ENCODE measurements around the gene ADAM19. TPM values are rescaled to one million over a fixed set of nuclear protein-coding genes. Genes with fewer than 3 reads are reported as not detected.

The ADAM19 gene
- total RNA-seq, 2 experiments from 2014 or later = 118 to 127 TPM

DNA sequence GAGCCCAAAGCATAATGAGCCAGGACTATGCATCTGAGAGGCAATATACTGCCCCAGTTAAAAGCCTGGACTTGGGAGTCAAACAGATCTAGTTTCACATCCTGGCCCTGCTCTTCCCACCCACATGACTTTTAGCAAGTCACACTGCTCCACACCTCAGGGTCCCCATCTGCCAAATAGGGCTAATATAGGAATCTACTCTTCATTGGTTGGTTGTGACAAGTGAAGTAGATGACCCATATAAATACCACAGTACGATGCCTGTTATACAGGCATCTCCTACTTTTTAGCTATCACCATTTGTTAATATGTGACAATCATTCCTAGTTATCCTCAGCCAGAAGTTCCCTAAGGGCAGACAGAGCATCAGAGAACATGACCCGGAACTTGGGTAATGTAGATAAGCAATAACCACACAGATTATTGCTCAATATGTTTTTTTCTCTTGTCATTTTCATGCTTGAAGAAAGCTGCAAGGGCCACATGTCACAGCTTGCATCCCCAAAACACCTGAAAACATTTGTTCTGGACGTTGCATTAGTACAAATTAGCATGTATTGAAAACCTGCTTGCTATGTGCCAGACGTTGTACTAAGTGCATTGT is 20.4 kb downstream of the ADAM19 start:
- Mint-ChIP-seq H3K36me3 (ENCODE audit: low read depth) (peaks cover 68% of the 10 kb centered on the region), H3K4me1 (peaks cover 79% of the 10 kb centered on the region), H3K9me3 (peaks cover 5% of the 10 kb centered on the region), H3K27ac (no peak overlapping the region), H3K27me3 (no peaks in the 10 kb centered on the region), H3K4me3 (no peak overlapping the region)
- POLR2A ChIA-PET = interaction anchor here (0.6 kb wide), 1 partner anchor 10 kb away, joined by 3 read pairs; no protein-coding TSS in a partner anchor
- CTCF ChIA-PET = interaction anchor here (0.7 to 2.1 kb wide), 4 partner anchors 9 to 189 kb away, joined by 3 to 9 read pairs (median 6); partner anchors contain the start of gene LSM11
- no peak for DNase-seq

DNA sequence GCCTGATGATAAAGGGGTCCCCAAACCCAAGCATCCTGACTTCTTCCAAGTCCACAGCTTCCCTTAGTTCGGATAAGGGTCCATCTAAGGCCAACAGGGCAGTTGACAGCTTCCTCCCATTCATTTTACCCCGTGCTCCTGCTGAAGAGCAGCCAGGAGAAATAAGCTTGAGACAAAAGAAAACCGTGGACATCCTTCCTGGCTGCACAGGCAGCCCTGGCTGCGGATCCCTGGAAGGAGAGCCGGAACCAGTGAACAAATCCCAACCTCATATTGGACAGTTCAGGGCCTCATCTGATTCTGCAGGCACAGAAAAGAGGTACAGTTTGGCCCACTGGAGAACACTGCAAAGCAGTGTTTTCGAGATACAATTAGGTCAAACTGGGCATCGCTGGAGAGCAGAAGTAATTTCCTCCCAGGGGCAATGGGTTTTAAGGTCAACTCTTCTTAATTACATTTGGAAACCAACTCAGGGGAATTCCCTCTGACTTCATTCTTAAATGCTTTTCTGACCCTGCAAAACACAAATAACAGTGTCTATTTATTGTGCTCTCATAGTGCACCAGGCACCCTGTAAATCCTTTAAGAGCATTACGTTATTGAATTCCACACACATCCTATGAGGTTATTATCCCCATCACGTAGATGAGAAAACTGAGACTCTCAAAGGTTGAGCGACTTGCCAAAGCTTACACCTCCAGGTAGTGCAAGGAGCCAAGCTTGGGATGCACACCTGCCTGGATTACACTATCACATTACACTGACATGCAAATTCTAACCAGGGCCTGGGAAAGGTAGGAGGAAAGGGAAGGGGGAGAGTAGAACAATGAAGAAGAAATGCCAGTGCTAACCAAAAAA is 21.2 kb downstream of the ADAM19 start:
- Mint-ChIP-seq H3K27me3 (no peaks in the 10 kb centered on the region), H3K4me1 (peaks cover 83% of the 10 kb centered on the region), H3K9me3 (peaks cover 5% of the 10 kb centered on the region), H3K27ac (no peak overlapping the region), H3K36me3 (ENCODE audit: low read depth) (peaks cover 71% of the 10 kb centered on the region), H3K4me3 (no peak overlapping the region)
- DNase-seq = no peak
- POLR2A ChIA-PET = no interaction called here
- CTCF ChIA-PET = interaction anchor here (0.6 to 2.1 kb wide), 4 partner anchors 8 to 189 kb away, joined by 3 to 9 read pairs (median 6); partner anchors contain the start of gene LSM11

DNA sequence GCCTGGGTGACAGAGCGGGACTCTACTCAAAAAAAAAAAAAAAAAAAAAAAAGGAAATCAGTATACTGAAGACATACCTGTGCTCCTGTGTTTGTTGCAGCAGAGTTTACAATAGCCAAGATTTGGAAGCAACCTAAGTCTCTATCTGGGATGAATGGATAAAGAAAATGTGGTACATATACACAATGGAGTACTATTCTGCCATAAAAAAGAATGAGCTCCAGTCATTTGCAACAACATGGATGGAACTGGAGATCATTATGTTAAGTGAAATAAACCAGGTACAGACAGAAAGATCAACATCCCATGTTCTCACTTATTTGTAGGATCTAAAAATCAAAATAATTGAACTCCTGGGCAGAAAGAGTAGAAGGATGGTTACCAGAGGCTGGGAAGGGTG is 22.9 kb downstream of the ADAM19 start:
- H3K27me3 Mint-ChIP-seq = no peaks in the 10 kb centered on the region
- peaks cover 7% of the 10 kb centered on the region for H3K9me3 Mint-ChIP-seq
- H3K36me3 Mint-ChIP-seq (ENCODE audit: low read depth) = peaks cover 73% of the 10 kb centered on the region
- CTCF ChIA-PET = no interaction called here
- H3K4me1 Mint-ChIP-seq = peaks cover 84% of the 10 kb centered on the region
- H3K27ac Mint-ChIP-seq = no peak overlapping the region
- no peak for DNase-seq
- no peak overlapping the region for H3K4me3 Mint-ChIP-seq
- POLR2A ChIA-PET = no interaction called here

DNA sequence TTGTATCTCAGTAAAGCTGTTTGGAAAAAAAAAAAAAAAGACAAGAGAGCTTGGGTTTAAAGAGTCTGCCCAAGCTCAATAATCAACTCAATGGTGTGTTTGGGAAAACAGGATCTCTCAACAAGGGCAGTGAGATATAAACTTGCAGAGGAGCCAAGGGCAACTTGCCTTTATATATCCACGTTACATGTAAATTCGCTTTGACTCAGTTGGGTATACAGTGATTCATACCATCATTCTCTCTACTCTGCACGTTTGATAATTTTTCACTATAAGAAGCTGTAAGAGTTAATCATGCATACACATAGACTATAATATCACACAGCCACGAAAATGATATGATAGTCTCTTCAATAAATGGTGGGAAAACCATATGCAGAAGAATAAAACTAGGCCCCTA is 24.9 kb downstream of the ADAM19 start:
- Mint-ChIP-seq H3K36me3 (ENCODE audit: low read depth) (peaks cover 77% of the 10 kb centered on the region), H3K9me3 (peaks cover 5% of the 10 kb centered on the region), H3K4me3 (no peak overlapping the region), H3K27me3 (no peaks in the 10 kb centered on the region), H3K27ac (no peak overlapping the region), H3K4me1 (peaks cover 87% of the 10 kb centered on the region)
- DNase-seq = no peak
- ChIA-PET POLR2A (no interaction called here), CTCF (interaction anchor here (0.6 to 1.5 kb wide), 4 partner anchors 18 to 192 kb away, joined by 3 to 10 read pairs (median 5); no protein-coding TSS in a partner anchor)

GRCh38 chr5:157549954-157550549 is 25.5 kb downstream of the ADAM19 start:
- POLR2A ChIA-PET = no interaction called here
- peak overlapping the region; percentile 85 for H3K27ac Mint-ChIP-seq
- peaks cover 87% of the 10 kb centered on the region for H3K4me1 Mint-ChIP-seq
- peaks cover 5% of the 10 kb centered on the region for H3K9me3 Mint-ChIP-seq
- H3K27me3 Mint-ChIP-seq = no peaks in the 10 kb centered on the region
- peaks cover 78% of the 10 kb centered on the region for H3K36me3 Mint-ChIP-seq (ENCODE audit: low read depth)
- H3K4me3 Mint-ChIP-seq = peak overlapping the region; percentile 18
- CTCF ChIA-PET = interaction anchor here (0.6 to 1.5 kb wide), 3 partner anchors 19 to 193 kb away, joined by 3 to 10 read pairs (median 6); no protein-coding TSS in a partner anchor
- no peak for DNase-seq

GRCh38 chr5:157549283-157549629 is 26.3 kb downstream of the ADAM19 start:
- DNase-seq = no peak
- ChIA-PET POLR2A (no interaction called here), CTCF (no interaction called here)
- H3K4me1 Mint-ChIP-seq = peaks cover 87% of the 10 kb centered on the region
- peak overlapping the region; percentile 85 for H3K27ac Mint-ChIP-seq
- peaks cover 79% of the 10 kb centered on the region for H3K36me3 Mint-ChIP-seq (ENCODE audit: low read depth)
- H3K27me3 Mint-ChIP-seq = no peaks in the 10 kb centered on the region
- H3K9me3 Mint-ChIP-seq = peaks cover 5% of the 10 kb centered on the region
- H3K4me3 Mint-ChIP-seq = peak overlapping the region; percentile 18

- DNase-seq = no peak
- Mint-ChIP-seq H3K4me3 (peak overlapping the region; percentile 34), H3K9me3 (peaks cover 5% of the 10 kb centered on the region), H3K36me3 (ENCODE audit: low read depth) (peaks cover 82% of the 10 kb centered on the region), H3K4me1 (peaks cover 89% of the 10 kb centered on the region), H3K27ac (peak overlapping the region; percentile 85), H3K27me3 (no peaks in the 10 kb centered on the region)
- CTCF ChIA-PET = no interaction called here
- POLR2A ChIA-PET = no interaction called here
These were observed 26.9 kb downstream of the ADAM19 start for GRCh38 chr5:157548513-157549282.

DNA sequence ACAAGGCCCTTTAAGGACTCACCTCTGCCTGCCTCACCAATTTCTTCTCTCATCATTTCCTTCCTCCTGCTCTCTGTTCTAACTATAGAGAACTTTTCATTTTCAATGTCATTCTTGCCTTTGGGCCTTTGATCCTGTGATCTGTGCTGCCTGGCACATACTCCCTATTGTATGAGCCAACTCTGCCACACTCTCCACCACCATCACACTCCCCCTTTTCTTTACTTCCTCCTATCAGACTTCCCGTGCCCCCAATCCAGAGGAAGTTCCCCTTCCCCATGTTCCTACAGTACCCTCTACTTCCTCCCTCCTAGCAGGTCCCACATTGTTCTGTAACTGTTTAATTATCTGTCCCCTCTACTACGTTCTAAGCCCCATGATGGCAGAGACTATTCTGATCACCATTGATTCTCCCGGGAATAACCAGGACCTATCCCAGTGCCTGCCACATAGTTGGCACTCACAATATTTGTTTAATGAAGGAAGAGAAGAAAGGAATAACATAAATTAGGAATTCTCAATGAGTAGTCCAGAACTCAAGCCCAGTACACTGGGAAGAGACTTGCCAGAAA is 27.5 kb downstream of the ADAM19 start:
- H3K4me1 Mint-ChIP-seq = peaks cover 96% of the 10 kb centered on the region
- ChIA-PET CTCF (interaction anchor here (1.2 to 1.9 kb wide), 2 partner anchors 10 to 195 kb away, joined by 3 to 5 read pairs; no protein-coding TSS in a partner anchor), POLR2A (no interaction called here)
- H3K27me3 Mint-ChIP-seq = no peaks in the 10 kb centered on the region
- H3K4me3 Mint-ChIP-seq = peak overlapping the region; percentile 21
- peaks cover 88% of the 10 kb centered on the region for H3K36me3 Mint-ChIP-seq (ENCODE audit: low read depth)
- H3K9me3 Mint-ChIP-seq = peaks cover 5% of the 10 kb centered on the region
- H3K27ac Mint-ChIP-seq = peak overlapping the region; percentile 85
- DNase-seq = no peak

DNA sequence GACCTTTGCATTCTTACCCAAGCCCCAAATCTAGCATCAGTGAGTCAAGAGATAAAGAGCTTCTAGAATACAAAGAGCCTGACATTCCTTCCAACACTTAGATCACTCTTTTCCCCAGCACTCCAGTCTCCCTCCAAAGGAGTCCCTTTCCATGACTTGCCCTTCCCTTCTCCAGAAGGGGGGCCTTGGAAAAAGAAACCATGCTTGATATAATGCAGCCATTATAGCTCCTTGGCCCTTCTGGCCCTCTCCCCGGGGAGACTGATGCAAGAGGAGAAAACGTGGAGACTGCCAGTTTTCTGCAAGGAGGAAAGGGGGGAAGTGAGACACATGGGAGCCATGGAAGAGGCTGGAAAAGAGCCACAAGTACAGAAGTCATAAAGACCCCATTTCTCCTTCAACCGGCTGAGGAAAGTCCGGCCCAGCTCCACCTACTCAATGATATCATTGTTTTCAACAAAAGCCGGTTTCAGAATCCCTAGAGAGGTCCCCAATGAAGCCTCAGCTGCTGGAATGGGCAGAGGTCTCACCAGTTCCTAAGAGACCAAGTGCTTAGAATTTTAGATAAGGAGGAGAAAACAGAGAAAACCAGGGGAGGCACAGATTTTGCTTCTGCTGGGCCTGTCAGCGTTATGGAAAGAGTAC is 29.0 kb downstream of the ADAM19 start:
- Mint-ChIP-seq H3K27ac (peak overlapping the region; percentile 84), H3K4me3 (no peak overlapping the region), H3K4me1 (peaks cover 99% of the 10 kb centered on the region), H3K27me3 (no peaks in the 10 kb centered on the region), H3K9me3 (peaks cover 1% of the 10 kb centered on the region), H3K36me3 (ENCODE audit: low read depth) (peaks cover 75% of the 10 kb centered on the region)
- POLR2A ChIA-PET = no interaction called here
- no peak for DNase-seq
- CTCF ChIA-PET = interaction anchor here (0.9 to 1.9 kb wide), 5 partner anchors 9 to 196 kb away, joined by 3 to 8 read pairs (median 5); no protein-coding TSS in a partner anchor

DNA sequence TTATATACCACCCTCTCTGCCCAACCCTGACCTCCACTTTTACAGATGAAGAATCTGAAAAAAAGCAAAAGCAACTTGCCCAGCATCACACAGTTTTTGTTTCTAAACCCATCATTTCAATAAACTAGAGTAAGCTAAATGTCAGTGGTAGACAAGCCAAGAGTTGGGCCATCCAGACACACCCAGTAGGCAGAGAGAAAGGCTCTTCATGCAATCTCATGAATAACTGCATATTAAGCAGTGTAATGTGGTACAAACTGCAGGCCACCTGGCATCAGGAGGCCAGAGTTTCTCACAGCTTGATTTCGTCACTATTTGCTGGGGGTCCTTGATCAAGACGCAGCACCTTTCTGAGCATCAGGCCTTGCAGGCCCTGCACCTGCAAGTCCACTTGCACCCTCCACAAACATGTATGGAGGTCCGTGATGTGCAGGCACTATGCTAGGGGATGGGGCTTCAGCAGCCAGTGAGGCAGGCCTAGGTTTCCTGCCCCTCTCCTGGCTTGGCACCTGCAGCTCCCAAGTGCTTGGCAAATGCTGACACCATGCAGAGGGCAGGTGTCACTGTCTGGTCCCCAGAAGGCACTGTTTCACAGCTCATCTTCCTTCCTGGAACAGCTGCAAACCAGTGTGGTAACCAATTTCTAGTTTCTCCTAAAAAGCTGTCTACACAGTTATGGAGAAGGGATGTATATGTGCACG is 29.8 kb downstream of the ADAM19 start:
- POLR2A ChIA-PET = no interaction called here

DNA sequence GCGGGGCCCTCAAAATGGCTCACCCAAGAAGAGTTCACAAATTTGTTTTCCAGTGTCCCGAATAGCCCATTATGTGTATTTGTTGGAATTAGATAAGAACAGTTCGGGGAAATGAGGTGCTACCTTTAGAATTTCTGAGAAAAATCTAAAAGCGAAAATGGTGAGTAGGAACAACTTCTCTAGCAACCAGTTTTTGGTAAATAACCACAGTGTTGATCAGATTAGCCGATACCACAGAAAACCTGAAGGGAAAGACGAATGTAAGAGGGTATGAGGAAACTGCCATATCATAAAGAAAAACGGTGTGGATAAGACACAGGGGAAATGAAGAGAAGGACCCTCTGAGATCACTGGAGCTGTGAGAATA is 31.0 kb downstream of the ADAM19 start:
- Mint-ChIP-seq H3K4me3 (peak overlapping the region; percentile 46), H3K27ac (peak overlapping the region; percentile 84), H3K4me1 (peaks cover 100% of the 10 kb centered on the region), H3K9me3 (peaks cover 1% of the 10 kb centered on the region), H3K36me3 (ENCODE audit: low read depth) (peaks cover 62% of the 10 kb centered on the region), H3K27me3 (no peaks in the 10 kb centered on the region)
- ChIA-PET CTCF (interaction anchor here (0.6 to 1.3 kb wide), 3 partner anchors 11 to 185 kb away, joined by 3 to 4 read pairs (median 3); no protein-coding TSS in a partner anchor), POLR2A (interaction anchor here (0.7 kb wide), 1 partner anchor 11 kb away, joined by 3 read pairs; no protein-coding TSS in a partner anchor)
- peak; percentile 45 for DNase-seq

More for the DNA sequence above, 29.8 kb downstream of the ADAM19 start:
- Mint-ChIP-seq H3K4me1 (peaks cover 100% of the 10 kb centered on the region), H3K4me3 (peak overlapping the region; percentile 46), H3K36me3 (ENCODE audit: low read depth) (peaks cover 68% of the 10 kb centered on the region), H3K9me3 (peaks cover 1% of the 10 kb centered on the region), H3K27me3 (no peaks in the 10 kb centered on the region), H3K27ac (peak overlapping the region; percentile 84)
- DNase-seq = no peak
- CTCF ChIA-PET = interaction anchor here (0.9 to 1.9 kb wide), 4 partner anchors 10 to 131 kb away, joined by 3 to 8 read pairs (median 6); no protein-coding TSS in a partner anchor

All from activated CD4-positive, alpha-beta T cell treated with anti-CD3 and anti-CD28 coated beads, Interleukin-2, amount 10 ng/mL, durations not matched to agents 7 days and 5 days (primary cell).